Trophoblast cell (in vitro differentiated cells and primary cell): ENCODE results near the gene WDR62.

ENCODE experiments used
- DNase-seq, 2 donors: peaks; one replicate each; pipeline ENCODE4 v3.0.0-alpha.2; 2016
- H2AFZ ChIP-seq: 2 replicates; pipeline ENCODE4 v1.6.1; 2013; ENCODE audit warnings: low read length, moderate library complexity, mild to moderate bottlenecking; ENCODE audit not compliant: insufficient read depth, poor library complexity
- H2AK5ac ChIP-seq: 2 replicates; pipeline ENCODE4 v1.6.1; 2013; ENCODE audit warnings: mild to moderate bottlenecking, low read length
- H2BK120ac ChIP-seq: 2 replicates; pipeline ENCODE4 v1.6.1; 2013; ENCODE audit warnings: low read length, mild to moderate bottlenecking, moderate library complexity; ENCODE audit not compliant: insufficient read depth, poor library complexity
- H2BK12ac ChIP-seq: 2 replicates; pipeline ENCODE4 v1.6.1; 2013; ENCODE audit warnings: mild to moderate bottlenecking, low read length, moderate library complexity
- H2BK5ac ChIP-seq: 2 replicates; pipeline ENCODE4 v1.6.1; 2013; ENCODE audit warnings: low read length, low read depth, moderate library complexity, mild to moderate bottlenecking; ENCODE audit not compliant: poor library complexity
- H3K14ac ChIP-seq: 2 replicates; pipeline ENCODE4 v1.6.1; 2013; ENCODE audit warnings: mild to moderate bottlenecking, low read length
- H3K18ac ChIP-seq: 2 replicates; pipeline ENCODE4 v1.6.1; 2013; ENCODE audit warnings: mild to moderate bottlenecking, low read length
- H3K23ac ChIP-seq: 2 replicates; pipeline ENCODE4 v1.6.1; 2013; ENCODE audit warnings: low read length
- H3K27ac ChIP-seq: 2 replicates; pipeline ENCODE4 v1.5.1; 2013; ENCODE audit warnings: low read depth, mild to moderate bottlenecking, inconsistent platforms, low read length, moderate library complexity
- H3K27me3 ChIP-seq: 2 replicates; pipeline ENCODE4 v1.6.1; 2013; ENCODE audit warnings: inconsistent platforms, mild to moderate bottlenecking, low read length, moderate library complexity; ENCODE audit not compliant: insufficient read depth
- H3K36me3 ChIP-seq, 2 experiments: 1 replicate in 1 of 2; 2 replicates in 1 of 2; pipeline ENCODE4 v1.6.1; 2013; ENCODE audit warnings: low read length in 2 of 2, mild to moderate bottlenecking in 2 of 2, moderate library complexity in 1 of 2; ENCODE audit not compliant: insufficient read depth in 2 of 2, control insufficient read depth in 1 of 2
- H3K4ac ChIP-seq: 2 replicates; pipeline ENCODE4 v1.6.1; 2013; ENCODE audit warnings: low read depth, mild to moderate bottlenecking, low read length, moderate library complexity
- H3K4me1 ChIP-seq, 2 experiments: 1 replicate in 1 of 2; 2 replicates in 1 of 2; pipeline ENCODE4 v1.6.1; 2013; ENCODE audit warnings: low read length in 2 of 2, mild to moderate bottlenecking in 2 of 2, moderate library complexity in 1 of 2; ENCODE audit not compliant: insufficient read depth in 2 of 2, control insufficient read depth in 1 of 2
- H3K4me2 ChIP-seq: 2 replicates; pipeline ENCODE4 v1.6.1; 2013; ENCODE audit warnings: inconsistent platforms, mild to moderate bottlenecking, low read length, moderate library complexity
- H3K4me3 ChIP-seq: 2 replicates; pipeline ENCODE4 v1.5.1; 2013; ENCODE audit warnings: mild to moderate bottlenecking, low read depth, low read length, inconsistent platforms
- H3K79me1 ChIP-seq: one replicate; pipeline ENCODE4 v1.6.1; 2013; ENCODE audit warnings: low read length
- H3K79me2 ChIP-seq: 2 replicates; pipeline ENCODE4 v1.6.1; 2013; ENCODE audit warnings: low read length, mild to moderate bottlenecking; ENCODE audit not compliant: control insufficient read depth, insufficient read depth, poor library complexity
- H3K9ac ChIP-seq: 2 replicates; pipeline ENCODE4 v1.6.1; 2013; ENCODE audit warnings: mild to moderate bottlenecking, low read length
- H3K9me3 ChIP-seq: 2 replicates; pipeline ENCODE4 v1.6.1; 2013; ENCODE audit warnings: low read depth, mild to moderate bottlenecking, control low read depth, inconsistent platforms, low read length; ENCODE audit not compliant: insufficient read depth
- H4K12ac ChIP-seq: 2 replicates; pipeline ENCODE4 v1.6.1; 2013; ENCODE audit warnings: low read depth, mild to moderate bottlenecking, low read length, moderate library complexity
- H4K8ac ChIP-seq: 2 replicates; pipeline ENCODE4 v1.6.1; 2013; ENCODE audit warnings: low read depth, mild to moderate bottlenecking, low read length, moderate library complexity
- H4K91ac ChIP-seq: one replicate; pipeline ENCODE4 v1.6.1; 2013; ENCODE audit warnings: low read depth, mild to moderate bottlenecking, low read length, moderate library complexity
- WGBS: extraction: QIAGEN DNeasy Blood & Tissue Kit; methylation state at CpG from one replicate; pipeline ENCODE4 v1.1.7; 2013; ENCODE audit warnings: missing lambda C conversion rate; ENCODE audit not compliant: insufficient read length, insufficient coverage; ENCODE audit errors: extremely low coverage; 5-methylcytosine and 5-hydroxymethylcytosine counted together

The WDR62 gene

DNA sequence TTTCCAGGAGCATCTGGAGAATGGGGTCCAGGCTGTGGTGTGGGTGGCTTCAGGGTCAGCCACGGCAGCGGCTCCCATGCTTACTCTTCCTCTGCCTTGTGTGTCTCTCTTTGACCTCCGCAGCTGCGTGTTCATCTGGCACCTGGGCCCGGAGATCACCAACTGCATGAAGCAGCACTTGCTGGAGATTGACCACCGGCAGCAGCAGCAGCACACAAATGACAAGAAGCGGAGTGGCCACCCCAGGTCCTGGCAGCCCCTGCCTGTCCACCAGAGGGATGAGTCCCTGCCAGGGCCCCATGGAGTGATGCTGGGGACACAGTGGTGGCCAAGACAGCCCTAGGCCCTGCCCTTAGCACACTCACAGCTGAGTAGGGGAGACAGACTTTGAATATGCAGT is 37.9 kb downstream of the WDR62 start:
- Histone ChIP-seq H3K27ac (no peak overlapping the region), H3K14ac (no peak overlapping the region), H3K4me1 (no peaks in the 10 kb centered on the region), H3K36me3 (peaks cover 54 to 65% of the 10 kb centered on the region in 2 experiments), H4K12ac (no peak overlapping the region), H3K9ac (no peak overlapping the region), H2BK5ac (no peak overlapping the region), H3K4me2 (no peak overlapping the region), H3K79me2 (no peaks in the 10 kb centered on the region), H3K18ac (no peak overlapping the region), H2BK12ac (no peak overlapping the region), H2AK5ac (no peak overlapping the region), H3K4me3 (no peak overlapping the region), H3K79me1 (no peaks in the 10 kb centered on the region), H4K8ac (no peak overlapping the region), H3K23ac (no peak overlapping the region), H4K91ac (no peak overlapping the region), H3K9me3 (peaks cover 3% of the 10 kb centered on the region), H3K27me3 (no peaks in the 10 kb centered on the region), H2BK120ac (no peak overlapping the region), H2AFZ (no peak overlapping the region), H3K4ac (no peak overlapping the region)
- no CpG with 5 or more reads among the region's 7 CpGs for WGBS
- no peak for DNase-seq

DNA sequence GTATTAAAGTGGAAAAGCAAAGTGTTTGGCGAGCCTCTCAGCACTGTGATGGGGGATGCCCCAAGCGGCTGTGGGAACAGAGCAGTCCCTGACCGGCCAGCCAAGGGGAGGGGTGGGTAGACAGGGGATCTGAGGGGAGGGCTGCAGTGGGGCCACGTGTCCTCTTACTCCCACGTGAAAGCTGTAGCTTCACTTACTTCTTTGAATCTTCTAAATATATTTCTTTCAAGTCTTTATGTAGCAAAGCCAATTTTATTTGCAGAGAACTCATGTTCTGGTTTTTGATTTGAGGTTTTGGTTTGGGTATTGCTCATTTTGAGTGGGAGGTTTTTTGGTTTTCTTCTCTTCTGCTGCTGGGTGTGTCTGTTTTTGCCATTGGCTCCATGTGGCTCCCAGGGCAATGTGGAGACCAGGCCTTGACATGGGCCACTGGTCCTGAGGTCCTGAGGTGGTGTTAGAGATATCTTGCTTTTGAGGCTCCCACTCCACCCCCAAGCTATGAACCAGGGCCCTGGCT is 38.5 kb downstream of the WDR62 start:
- no CpG with 5 or more reads among the region's 5 CpGs for WGBS
- H3K27me3 ChIP-seq, result no peaks in the 10 kb centered on the region
- no peak overlapping the region for H3K9ac ChIP-seq
- no peak overlapping the region for H2AK5ac ChIP-seq
- no peak overlapping the region for H3K23ac ChIP-seq
- no peaks in the 10 kb centered on the region for H3K79me1 ChIP-seq
- H4K8ac ChIP-seq, result no peak overlapping the region
- no peaks in the 10 kb centered on the region for H3K79me2 ChIP-seq
- H3K36me3 ChIP-seq, result peaks cover 53 to 62% of the 10 kb centered on the region in 2 experiments
- H3K4me3 ChIP-seq, result no peak overlapping the region
- no peak overlapping the region for H3K14ac ChIP-seq
- no peak for DNase-seq
- no peak overlapping the region for H3K27ac ChIP-seq
- H4K12ac ChIP-seq, result no peak overlapping the region
- no peak overlapping the region for H4K91ac ChIP-seq
- no peak overlapping the region for H2BK12ac ChIP-seq
- no peak overlapping the region for H3K4me2 ChIP-seq
- no peaks in the 10 kb centered on the region for H3K4me1 ChIP-seq
- H2AFZ ChIP-seq, result no peak overlapping the region
- H2BK120ac ChIP-seq, result no peak overlapping the region
- H3K9me3 ChIP-seq, result peaks cover 3% of the 10 kb centered on the region
- H2BK5ac ChIP-seq, result no peak overlapping the region
- no peak overlapping the region for H3K18ac ChIP-seq
- no peak overlapping the region for H3K4ac ChIP-seq

DNA sequence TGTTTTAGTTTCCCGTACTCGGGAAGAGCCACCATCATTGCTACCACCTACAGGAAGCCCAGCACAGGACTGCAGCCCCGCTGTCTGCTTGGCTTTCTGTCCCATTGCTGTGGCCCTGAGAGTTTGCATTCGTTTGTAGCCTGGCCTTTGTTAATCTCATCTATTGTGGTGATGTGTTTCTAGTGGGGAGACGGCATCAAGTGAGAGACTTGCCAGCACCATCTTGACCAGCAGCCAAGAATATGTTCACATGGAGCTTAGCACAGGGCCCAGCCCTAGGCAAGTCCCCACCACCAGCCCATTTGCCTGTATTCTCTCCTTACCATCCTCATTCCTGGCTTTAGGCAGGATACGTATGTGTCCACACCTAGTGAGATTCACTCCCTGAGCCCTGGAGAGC is 39.0 kb downstream of the WDR62 start:
- Histone ChIP-seq H4K12ac (no peak overlapping the region), H3K9me3 (peaks cover 3% of the 10 kb centered on the region), H2AK5ac (no peak overlapping the region), H2BK5ac (no peak overlapping the region), H3K14ac (no peak overlapping the region), H3K4me2 (no peak overlapping the region), H3K79me1 (no peaks in the 10 kb centered on the region), H3K4me1 (no peaks in the 10 kb centered on the region), H4K91ac (no peak overlapping the region), H3K18ac (no peak overlapping the region), H3K23ac (no peak overlapping the region), H2BK120ac (no peak overlapping the region), H3K36me3 (peaks cover 48 to 57% of the 10 kb centered on the region in 2 experiments), H4K8ac (no peak overlapping the region), H3K4ac (no peak overlapping the region), H3K9ac (no peak overlapping the region), H2BK12ac (no peak overlapping the region), H2AFZ (no peak overlapping the region), H3K79me2 (no peaks in the 10 kb centered on the region), H3K27ac (no peak overlapping the region), H3K27me3 (no peaks in the 10 kb centered on the region), H3K4me3 (no peak overlapping the region)
- no peak for DNase-seq
- no CpG with 5 or more reads among the region's 6 CpGs for WGBS

DNA sequence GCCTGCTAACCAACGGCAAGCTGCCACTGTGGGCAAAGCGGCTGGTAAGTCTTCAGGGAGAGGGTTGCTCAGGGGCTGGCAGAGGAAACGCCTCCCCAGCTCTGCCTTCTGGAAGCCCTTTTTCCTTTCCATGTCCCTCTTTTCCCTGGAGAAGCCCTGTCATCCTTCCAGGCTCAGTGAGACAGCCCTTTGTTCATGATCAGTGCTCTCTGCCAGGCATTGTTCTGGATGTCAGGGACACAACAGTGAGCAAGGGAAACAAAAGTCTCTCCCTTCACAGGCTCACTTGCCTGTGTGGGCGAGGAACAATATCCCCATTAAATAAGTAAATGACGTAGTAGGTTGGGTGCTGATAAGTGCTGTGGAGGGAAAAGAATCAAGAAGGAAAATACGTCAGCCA is 42.3 kb downstream of the WDR62 start:
- Histone ChIP-seq H3K9me3 (no peaks in the 10 kb centered on the region), H3K18ac (no peak overlapping the region), H3K9ac (no peak overlapping the region), H3K79me1 (no peaks in the 10 kb centered on the region), H3K4me3 (no peak overlapping the region), H2AK5ac (no peak overlapping the region), H3K4me1 (no peaks in the 10 kb centered on the region), H3K23ac (no peak overlapping the region), H2AFZ (no peak overlapping the region), H4K12ac (no peak overlapping the region), H3K4me2 (no peak overlapping the region), H3K27me3 (no peaks in the 10 kb centered on the region), H3K36me3 (peaks cover 48 to 56% of the 10 kb centered on the region in 2 experiments), H3K4ac (no peak overlapping the region), H4K91ac (no peak overlapping the region), H2BK5ac (no peak overlapping the region), H3K27ac (no peak overlapping the region), H3K79me2 (no peaks in the 10 kb centered on the region), H3K14ac (no peak overlapping the region), H2BK12ac (no peak overlapping the region), H2BK120ac (no peak overlapping the region), H4K8ac (no peak overlapping the region)
- no CpG with 5 or more reads among the region's 6 CpGs for WGBS
- DNase-seq, result no peak
